IMR-90 (cell line): ENCODE data around the gene AGTR1. TPM values are rescaled to one million over a fixed set of nuclear protein-coding genes. Genes with fewer than 3 reads are reported as not detected.

Experiments
- ATAC-seq: fragments of 200-7000 bp; cut with Tn5 transposase; 2 replicates; pipeline ENCODE4 v1.9.1; 2020; ENCODE audit warnings: low read depth, mild to moderate bottlenecking, moderate library complexity
- BruUV-seq: library from RNA; stranded (reverse); fragments of 400-500 nt; replicated peaks from 2 replicates; lab custom pipeline; 2021; lab: Mats Ljungman, UMichigan
- CTCF ChIA-PET: fragments of 300-600 bp; formaldehyde crosslinking; extraction: SDS; loops from one replicate; lab custom pipeline; 2021; ENCODE audit warnings: antibody characterized with exemption; lab: Yijun Ruan, JAX
- POLR2A ChIA-PET: fragments of 300-600 bp; sonication (Branson Sonifier 250); formaldehyde crosslinking; loops from one replicate; lab custom pipeline; 2022; ENCODE audit warnings: antibody characterized with exemption; ENCODE audit not compliant: unreplicated experiment; lab: Charles Lee
- DNase-seq: peaks from one replicate; pipeline ENCODE4 v3.0.0; 2013
- H2AFZ ChIP-seq: replicated peaks from 2 replicates; pipeline ENCODE3; 2013; ENCODE audit warnings: low read length, mild to moderate bottlenecking; ENCODE audit not compliant: poor library complexity
- H2AK5ac ChIP-seq: 2 replicates; pipeline ENCODE4 v1.6.1; 2013; ENCODE audit warnings: low read depth, low read length, inconsistent platforms
- H2AK9ac ChIP-seq: replicated peaks from 2 replicates; pipeline ENCODE3; 2013; ENCODE audit warnings: mild to moderate bottlenecking, low read depth, low read length, moderate library complexity; ENCODE audit not compliant: poor library complexity
- H2BK120ac ChIP-seq: 2 replicates; pipeline ENCODE4 v1.6.1; 2013; ENCODE audit warnings: low read depth, low read length, inconsistent platforms
- H2BK15ac ChIP-seq: 3 replicates; pipeline ENCODE4 v1.6.1; 2013; ENCODE audit warnings: low read depth, low read length, inconsistent platforms
- H2BK20ac ChIP-seq: 2 replicates; pipeline ENCODE4 v1.6.1; 2013; ENCODE audit warnings: low read depth, mild to moderate bottlenecking, inconsistent platforms, low read length, moderate library complexity
- H2BK5ac ChIP-seq: 2 replicates; pipeline ENCODE4 v1.6.1; 2013; ENCODE audit warnings: mild to moderate bottlenecking, low read depth, low read length, inconsistent platforms; ENCODE audit not compliant: poor library complexity, severe bottlenecking
- H3K14ac ChIP-seq: replicated peaks from 2 replicates; pipeline ENCODE4 v1.6.1; 2013; ENCODE audit warnings: low read depth, low read length, inconsistent platforms
- H3K18ac ChIP-seq: 2 replicates; pipeline ENCODE4 v1.6.1; 2013; ENCODE audit warnings: low read depth, low read length, control low read depth
- H3K23ac ChIP-seq: 2 replicates; pipeline ENCODE4 v1.6.1; 2013; ENCODE audit warnings: low read depth, low read length, inconsistent platforms
- H3K27ac ChIP-seq: 2 replicates; pipeline ENCODE4 v1.5.1; 2013; ENCODE audit warnings: mild to moderate bottlenecking, control low read depth, low read length; ENCODE audit not compliant: insufficient read depth
- H3K27me3 ChIP-seq: 2 replicates; pipeline ENCODE4 v1.6.1; 2013; ENCODE audit warnings: low read length; ENCODE audit not compliant: control insufficient read depth, insufficient read depth
- H3K36me3 ChIP-seq: 2 replicates; pipeline ENCODE4 v1.6.1; 2013; ENCODE audit warnings: low read length, mixed read lengths; ENCODE audit not compliant: control insufficient read depth, insufficient read depth
- H3K4ac ChIP-seq: 2 replicates; pipeline ENCODE4 v1.6.1; 2013; ENCODE audit warnings: low read depth, low read length, inconsistent platforms
- H3K4me1 ChIP-seq: 2 replicates; pipeline ENCODE4 v1.6.1; 2013; ENCODE audit warnings: low read length, mixed read lengths; ENCODE audit not compliant: control insufficient read depth, insufficient read depth
- H3K4me2 ChIP-seq: 2 replicates; pipeline ENCODE4 v1.6.1; 2013; ENCODE audit warnings: low read depth, mild to moderate bottlenecking, control low read depth, low read length, moderate library complexity
- H3K4me3 ChIP-seq: 2 replicates; pipeline ENCODE4 v1.5.1; 2013; ENCODE audit warnings: low read depth, mild to moderate bottlenecking, control low read depth, low read length, moderate library complexity; ENCODE audit not compliant: insufficient read depth
- H3K56ac ChIP-seq: 2 replicates; pipeline ENCODE4 v1.6.1; 2013; ENCODE audit warnings: low read length, inconsistent platforms; ENCODE audit not compliant: insufficient read depth; ENCODE audit errors: extremely low read depth
- H3K79me1 ChIP-seq, 2 experiments: 2 replicates each; pipeline ENCODE4 v1.6.1; 2013; ENCODE audit warnings: low read length in 2 of 2, inconsistent platforms in 1 of 2, low read depth in 1 of 2
- H3K9ac ChIP-seq: 2 replicates; pipeline ENCODE4 v1.6.1; 2013; ENCODE audit warnings: low read depth, low read length, control low read depth
- H3K9me1 ChIP-seq: 2 replicates; pipeline ENCODE4 v1.6.1; 2013; ENCODE audit warnings: low read length, inconsistent platforms; ENCODE audit not compliant: insufficient read depth
- H3K9me3 ChIP-seq: 2 replicates; pipeline ENCODE4 v1.6.1; 2013; ENCODE audit warnings: low read length; ENCODE audit not compliant: control insufficient read depth, insufficient read depth
- H4K20me1 ChIP-seq: 2 replicates; pipeline ENCODE4 v1.6.1; 2013; ENCODE audit warnings: low read length, inconsistent platforms; ENCODE audit not compliant: insufficient read depth
- H4K5ac ChIP-seq: 2 replicates; pipeline ENCODE4 v1.6.1; 2013; ENCODE audit warnings: mild to moderate bottlenecking, low read depth, low read length, control low read depth
- H4K8ac ChIP-seq, 2 experiments: 2 replicates each; pipeline ENCODE4 v1.6.1; 2013; ENCODE audit warnings: low read depth in 2 of 2, low read length in 2 of 2, control low read depth in 1 of 2, inconsistent platforms in 1 of 2
- H4K91ac ChIP-seq: 2 replicates; pipeline ENCODE4 v1.6.1; 2013; ENCODE audit warnings: low read depth, low read length, inconsistent platforms; ENCODE audit not compliant: insufficient read depth
- CHD1 ChIP-seq: IDR thresholded peaks from 2 replicates; pipeline ENCODE4 v1.6.1; 2012; ENCODE audit warnings: low read depth, low read length, improper control_type of control experiment
- FOS ChIP-seq: fragments of 150-350 bp; IDR thresholded peaks from 2 replicates; pipeline ENCODE4 v1.6.1; 2016; ENCODE audit warnings: low read depth, low read length
- MAFK ChIP-seq: IDR thresholded peaks from 2 replicates; pipeline ENCODE4 v1.6.1; 2012; ENCODE audit warnings: low read depth, low read length, improper control_type of control experiment
- MXI1 ChIP-seq: IDR thresholded peaks from 2 replicates; pipeline ENCODE4 v1.6.1; 2012; ENCODE audit warnings: low read depth, mild to moderate bottlenecking, low read length, moderate library complexity, borderline replicate concordance
- RAD21 ChIP-seq: IDR thresholded peaks from 2 replicates; pipeline ENCODE4 v1.6.1; 2012; ENCODE audit warnings: low read length, improper control_type of control experiment
- WGBS, 2 experiments: methylation state at CpG; one replicate each; pipeline versions ENCODE4 v1.1.5 to v1.1.7; 2013; ENCODE audit warnings: missing lambda C conversion rate in 2 of 2; ENCODE audit not compliant: insufficient read length in 1 of 2; ENCODE audit errors: extremely low coverage in 2 of 2; 5-methylcytosine and 5-hydroxymethylcytosine counted together
- dilution Hi-C: fragments of 300-500 bp; cut with HindIII; formaldehyde crosslinking; loops from one replicate; pipeline ENCODE4 v1.14.3; 2018; ENCODE audit warnings: low sequenced_read_pairs; ENCODE audit not compliant: unreplicated experiment
- in situ Hi-C: fragments of 300-500 bp; cut with MboI; formaldehyde crosslinking; loops from 3 replicates; pipeline ENCODE4 v1.14.3; 2019; ENCODE audit warnings: low sequenced_read_pairs, inconsistent platforms, mixed read lengths
- intact Hi-C: fragments of 100-400 bp; cut with micrococcal nuclease; formaldehyde crosslinking; loops from 2 replicates; pipeline ENCODE4 v1.10.0; 2022
- polyA plus RNA-seq, 3 experiments: library from polyadenylated mRNA; depleted of rRNA; stranded (reverse); fragments of >200 nt; gene quantifications; 2 replicates each; pipeline ENCODE4 v1.2.3, GENCODE V29; 2012; ENCODE audit warnings: low replicate concordance in 1 of 3
- total RNA-seq: library from RNA; depleted of rRNA; stranded (reverse); fragments of >200 nt; gene quantifications from 2 replicates; pipeline ENCODE4 v1.2.3, GENCODE V29; 2012
- TF ChIP-seq, protein P1 (sequence below): fragments of 150-350 bp; IDR thresholded peaks from 2 replicates; pipeline ENCODE4 v1.6.1; 2017; ENCODE audit warnings: mild to moderate bottlenecking, antibody characterized with exemption, low read length, low read depth

Gene AGTR1
- total and polyA plus RNA-seq, 2 of the 4 experiments (the other 2 are of a cell fraction): 2.2 to 2.7 TPM

DNA sequence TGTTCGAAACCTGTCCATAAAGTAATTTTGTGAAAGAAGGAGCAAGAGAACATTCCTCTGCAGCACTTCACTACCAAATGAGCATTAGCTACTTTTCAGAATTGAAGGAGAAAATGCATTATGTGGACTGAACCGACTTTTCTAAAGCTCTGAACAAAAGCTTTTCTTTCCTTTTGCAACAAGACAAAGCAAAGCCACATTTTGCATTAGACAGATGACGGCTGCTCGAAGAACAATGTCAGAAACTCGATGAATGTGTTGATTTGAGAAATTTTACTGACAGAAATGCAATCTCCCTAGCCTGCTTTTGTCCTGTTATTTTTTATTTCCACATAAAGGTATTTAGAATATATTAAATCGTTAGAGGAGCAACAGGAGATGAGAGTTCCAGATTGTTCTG, 44.4 kb downstream of the AGTR1 start:
- Histone ChIP-seq H2BK20ac (no peak overlapping the region), H2BK120ac (no peak overlapping the region), H2BK15ac (no peak overlapping the region), H3K14ac (no peak overlapping the region), H3K18ac (no peak overlapping the region), H2AK9ac (no peak overlapping the region), H3K9me3 (no peaks in the 10 kb centered on the region), H4K5ac (no peak overlapping the region), H4K91ac (no peak overlapping the region), H3K4me1 (no peaks in the 10 kb centered on the region), H4K8ac (no peak overlapping the region), H3K23ac (no peak overlapping the region), H3K79me1 (no peaks in the 10 kb centered on the region), H2AK5ac (no peak overlapping the region), H2AFZ (no peak overlapping the region), H4K20me1 (no peaks in the 10 kb centered on the region), H3K27ac (no peak overlapping the region), H3K4me2 (no peak overlapping the region), H3K36me3 (no peaks in the 10 kb centered on the region), H3K56ac (no peak overlapping the region), H3K4ac (no peak overlapping the region), H3K9me1 (no peaks in the 10 kb centered on the region; the same call in 1 of the 2 replicates), H2BK5ac (no peak overlapping the region), H3K4me3 (no peak overlapping the region), H3K9ac (no peak overlapping the region), H3K27me3 (no peaks in the 10 kb centered on the region; the same call in none of the 2 replicates)
- DNase-seq (no peak), ATAC-seq (no peak)
- CTCF ChIA-PET: no interaction called here
- WGBS, 2 experiments: no CpG with 5 or more reads among the region's 6 CpGs
- no TSS peak for BruUV-seq
- POLR2A ChIA-PET: no interaction called here
- TF ChIP-seq, protein P1, sequence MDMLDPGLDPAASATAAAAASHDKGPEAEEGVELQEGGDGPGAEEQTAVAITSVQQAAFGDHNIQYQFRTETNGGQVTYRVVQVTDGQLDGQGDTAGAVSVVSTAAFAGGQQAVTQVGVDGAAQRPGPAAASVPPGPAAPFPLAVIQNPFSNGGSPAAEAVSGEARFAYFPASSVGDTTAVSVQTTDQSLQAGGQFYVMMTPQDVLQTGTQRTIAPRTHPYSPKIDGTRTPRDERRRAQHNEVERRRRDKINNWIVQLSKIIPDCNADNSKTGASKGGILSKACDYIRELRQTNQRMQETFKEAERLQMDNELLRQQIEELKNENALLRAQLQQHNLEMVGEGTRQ: no peak
- TF ChIP-seq MXI1 (no peak), MAFK (no peak), RAD21 (no peak), CHD1 (no peak), FOS (no peak)
- intact Hi-C loops (no loop called here), dilution Hi-C loops (no loop called here), in situ Hi-C loops (no loop called here)
